Peyer's patch (tissue), 4 donors: Measurements from ENCODE around the gene METTL4.

Source experiments
- CTCF ChIP-seq, 6 experiments: fragments of 450-650 bp in 4 of 6; fragments of 200-600 bp in 2 of 6; sonication (generic) in 1 of 6; IDR thresholded peaks; one replicate each; pipeline ENCODE4 v1.5.1; 2017 to 2019; ENCODE audit warnings: antibody characterized with exemption in 6 of 6, mild to moderate bottlenecking in 3 of 6, moderate library complexity in 1 of 6
- POLR2A ChIP-seq, 2 donors: fragments of 450-650 bp; IDR thresholded peaks; one replicate each; pipeline ENCODE4 v1.5.1; 2017; ENCODE audit warnings: antibody characterized with exemption in 2 of 2, mild to moderate bottlenecking in 2 of 2, moderate library complexity in 2 of 2

DNA sequence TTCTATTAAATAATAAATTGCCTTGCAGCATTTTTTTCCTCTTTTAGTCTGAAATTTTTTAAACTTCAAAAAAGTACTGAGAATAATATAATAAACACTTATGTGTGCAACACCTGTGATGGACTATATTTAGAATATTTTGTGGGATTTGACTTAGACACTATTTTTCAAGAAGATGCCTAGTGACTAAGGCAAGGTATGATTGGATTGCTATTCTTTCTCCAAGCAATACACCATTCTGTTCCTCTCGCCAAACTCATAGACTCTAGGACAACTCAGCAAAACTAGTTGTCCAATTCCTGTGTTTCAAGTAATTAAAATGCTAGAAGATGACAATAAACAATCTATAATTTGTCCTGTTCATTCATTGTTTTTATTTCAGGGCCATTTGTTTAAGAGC, 75.9 kb downstream of the METTL4 start:
- TF ChIP-seq CTCF (IDR thresholded peaks at IDR 0.05) (no peak), POLR2A (IDR thresholded peaks at IDR 0.05) (no peak)
